B cell (primary cell): Measurements from ENCODE around the gene HACD2. TPM values are rescaled to one million over a fixed set of nuclear protein-coding genes. Genes with fewer than 3 reads are reported as not detected.

Experiments used
- ATAC-seq: fragments of 200-7000 bp; cut with Tn5 transposase; one replicate; pipeline ENCODE4 v1.10.0; 2021; ENCODE audit warnings: low read depth, mild to moderate bottlenecking, moderate number of reproducible peaks, moderate library complexity
- CTCF ChIA-PET: fragments of 350-600 bp; sonication (Branson Sonifier 250); formaldehyde crosslinking; loops from one replicate; lab custom pipeline; 2021; ENCODE audit warnings: antibody characterized with exemption, inconsistent platforms; lab: Charles Lee
- POLR2A ChIA-PET: fragments of 350-600 bp; sonication (Branson Sonifier 250); formaldehyde crosslinking; loops from one replicate; lab custom pipeline; 2021; ENCODE audit warnings: antibody characterized with exemption; lab: Charles Lee
- DNase-seq: peaks from one replicate; pipeline ENCODE4 v3.0.0; 2013
- H2AFZ ChIP-seq: 2 replicates; pipeline ENCODE4 v1.6.1; 2012; ENCODE audit warnings: mild to moderate bottlenecking, low read depth, low read length; ENCODE audit not compliant: insufficient read depth, poor library complexity, severe bottlenecking
- H3K27ac ChIP-seq, 2 donors: 1 replicate in 1 of 2; 2 replicates in 1 of 2; pipeline ENCODE4 v1.5.1; 2012 to 2013; ENCODE audit warnings: low read length in 2 of 2, mild to moderate bottlenecking in 2 of 2, moderate library complexity in 1 of 2
- H3K27me3 ChIP-seq, 4 experiments: fragments of 200-600 bp in 1 of 4; sonication (generic) in 1 of 4; replicated peaks in 1 of 4; 1 replicate in 2 of 4; 2 replicates in 2 of 4; pipeline versions ENCODE4 v1.6.1 to v1.7.0; 2013 to 2016; ENCODE audit warnings: low read length in 3 of 4, mild to moderate bottlenecking in 2 of 4, mixed read lengths in 1 of 4, moderate library complexity in 1 of 4; ENCODE audit not compliant: insufficient read depth in 4 of 4, control insufficient read depth in 3 of 4; ENCODE audit errors: control extremely low read depth in 1 of 4
- H3K36me3 ChIP-seq, 2 experiments: replicated peaks in 1 of 2; 1 replicate in 1 of 2; 2 replicates in 1 of 2; pipeline versions ENCODE4 v1.6.1 to v1.7.1; 2013; ENCODE audit warnings: low read length in 1 of 2; ENCODE audit not compliant: insufficient read depth in 2 of 2, control insufficient read depth in 1 of 2; ENCODE audit errors: control extremely low read depth in 1 of 2, extremely low read depth in 1 of 2
- H3K4me1 ChIP-seq, 2 donors: fragments of 200-600 bp in 1 of 2; sonication (generic) in 1 of 2; 1 replicate in 1 of 2; 2 replicates in 1 of 2; pipeline versions ENCODE4 v1.5.1 to v1.6.1; 2013 to 2017; ENCODE audit warnings: low read length in 2 of 2; ENCODE audit not compliant: control insufficient read depth in 2 of 2, insufficient read depth in 2 of 2
- H3K4me2 ChIP-seq: replicated peaks from 2 replicates; pipeline ENCODE3; 2012; ENCODE audit warnings: mild to moderate bottlenecking, low read depth, low read length; ENCODE audit not compliant: poor library complexity, severe bottlenecking
- H3K4me3 ChIP-seq, 5 experiments: fragments of 200-600 bp in 1 of 5; sonication (generic) in 1 of 5; 1 replicate in 3 of 5; 2 replicates in 2 of 5; pipeline versions ENCODE4 v1.5.1 to v1.7.0; 2011 to 2016; ENCODE audit warnings: low read length in 4 of 5, mild to moderate bottlenecking in 4 of 5, low read depth in 2 of 5, control low read depth in 1 of 5, moderate library complexity in 1 of 5; ENCODE audit not compliant: insufficient read depth in 1 of 5; ENCODE audit errors: control extremely low read depth in 1 of 5, extremely low read depth in 1 of 5
- H3K79me2 ChIP-seq: fragments of 200-600 bp; sonication (generic); one replicate; pipeline ENCODE4 v1.6.0; 2016; ENCODE audit warnings: low read length; ENCODE audit not compliant: control insufficient read depth, insufficient read depth
- H3K9ac ChIP-seq: fragments of 200-600 bp; sonication (generic); 2 replicates; pipeline ENCODE4 v1.6.1; 2017; ENCODE audit warnings: mild to moderate bottlenecking, low read length, moderate library complexity
- H3K9me3 ChIP-seq, 3 donors: one replicate each; pipeline versions ENCODE4 v1.6.1 to v1.7.1; 2013; ENCODE audit warnings: low read length in 2 of 3; ENCODE audit not compliant: control insufficient read depth in 2 of 3, insufficient read depth in 1 of 3; ENCODE audit errors: control extremely low read depth in 1 of 3
- H4K20me1 ChIP-seq: 2 replicates; pipeline ENCODE4 v1.6.0; 2012; ENCODE audit warnings: mild to moderate bottlenecking, low read length; ENCODE audit not compliant: insufficient read depth, control insufficient read depth, poor library complexity, severe bottlenecking
- H3K27ac Mint-ChIP-seq: one replicate; pipeline ENCODE4 v1.8.0; 2021; ENCODE audit warnings: mixed read lengths
- H3K27me3 Mint-ChIP-seq: one replicate; pipeline ENCODE4 v1.8.0; 2021; ENCODE audit warnings: mixed read lengths
- H3K4me1 Mint-ChIP-seq: one replicate; pipeline ENCODE4 v1.8.0; 2021; ENCODE audit warnings: mixed read lengths
- H3K4me3 Mint-ChIP-seq: one replicate; pipeline ENCODE4 v1.8.0; 2021; ENCODE audit warnings: mixed read lengths
- H3K9me3 Mint-ChIP-seq: one replicate; pipeline ENCODE4 v1.8.0; 2022; ENCODE audit warnings: mixed read lengths; ENCODE audit not compliant: insufficient read depth
- CTCF ChIP-seq: fragments of 200-600 bp; IDR thresholded peaks from one replicate; pipeline ENCODE4 v1.8.0; 2022; ENCODE audit warnings: antibody characterized with exemption, mild to moderate bottlenecking
- EZH2 ChIP-seq: IDR thresholded peaks from 2 replicates; pipeline ENCODE4 v1.6.1; 2012; ENCODE audit warnings: borderline replicate concordance, low read depth, mild to moderate bottlenecking, moderate library complexity, low read length; ENCODE audit not compliant: insufficient read depth, poor library complexity, severe bottlenecking
- WGBS: methylation state at CpG from one replicate; pipeline ENCODE4 v1.1.5; 2013; ENCODE audit warnings: missing lambda C conversion rate; ENCODE audit not compliant: insufficient coverage; 5-methylcytosine and 5-hydroxymethylcytosine counted together
- intact Hi-C: fragments of 100-400 bp; cut with micrococcal nuclease; formaldehyde crosslinking; loops from one replicate; pipeline ENCODE4 v1.10.0; 2022
- polyA plus RNA-seq: library from polyadenylated mRNA; depleted of rRNA; stranded (reverse); fragments of >200 nt; gene quantifications from 2 replicates; pipeline ENCODE4 v1.2.3, GENCODE V29; 2012
- total RNA-seq, 2 donors: library from RNA; stranded (reverse); fragments of 120-200 nt in 1 of 2; gene quantifications; 1 replicate in 1 of 2; 2 replicates in 1 of 2; pipeline versions ENCODE4 v1.2.3 to v1.2.4, GENCODE V29; 2013 to 2022

The HACD2 gene
- total and polyA plus RNA-seq, 2 donors (not counting 1 experiment from before 2014, with no cell fraction given), result 14.5 to 30.7 TPM

- DNase-seq (no peak), ATAC-seq (no peak)
- Histone ChIP-seq H3K27me3 (peaks cover 0 to 5% (median 0%) of the 10 kb centered on the region in 4 experiments), H3K36me3 (no peaks in the 10 kb centered on the region), H3K4me2 (no peak overlapping the region), H2AFZ (no peak overlapping the region), H3K4me1 (peaks cover 0 to 5% of the 10 kb centered on the region in 2 donors), H3K27ac (no peak overlapping the region), H3K79me2 (no peaks in the 10 kb centered on the region), H3K4me3 (no peak overlapping the region), H4K20me1 (no peaks in the 10 kb centered on the region), H3K9me3 (no peaks in the 10 kb centered on the region), H3K9ac (no peak overlapping the region)
- intact Hi-C loops, result no loop called here
- H3K27me3 Mint-ChIP-seq, result peaks cover 26% of the 10 kb centered on the region
- CTCF ChIA-PET, result interaction anchor here (1.0 kb wide), 1 partner anchor 10 kb away, joined by 3 read pairs; no protein-coding TSS in a partner anchor
- WGBS, result 97% methylated on average over 6 of the region's 10 CpGs
- H3K9me3 Mint-ChIP-seq, result no peaks in the 10 kb centered on the region
- TF ChIP-seq EZH2, result no peak
- no peak for TF ChIP-seq CTCF
- POLR2A ChIA-PET, result no interaction called here
- H3K4me3 Mint-ChIP-seq, result no peak overlapping the region
- H3K4me1 Mint-ChIP-seq, result peaks cover 2% of the 10 kb centered on the region
- no peak overlapping the region for H3K27ac Mint-ChIP-seq
Observed at GRCh38 chr3:123479891-123480290, 105.0 kb downstream of the HACD2 start.

GRCh38 chr3:123478314-123478713 lies 106.5 kb downstream of the HACD2 start:
- no peak overlapping the region for H3K27ac Mint-ChIP-seq
- H3K9me3 Mint-ChIP-seq, result no peaks in the 10 kb centered on the region
- no peak for ATAC-seq
- Histone ChIP-seq H3K4me1 (peaks cover 0 to 5% of the 10 kb centered on the region in 2 donors), H3K9me3 (peaks cover 0 to 5% (median 0%) of the 10 kb centered on the region in 3 donors), H4K20me1 (no peaks in the 10 kb centered on the region), H3K79me2 (no peaks in the 10 kb centered on the region), H3K9ac (no peak overlapping the region), H3K36me3 (no peaks in the 10 kb centered on the region), H3K4me2 (no peak overlapping the region), H3K27ac (no peak overlapping the region), H2AFZ (no peak overlapping the region), H3K27me3 (peaks cover 0 to 5% (median 0%) of the 10 kb centered on the region in 4 experiments), H3K4me3 (no peak overlapping the region)
- intact Hi-C loops, result no loop called here
- H3K27me3 Mint-ChIP-seq, result peaks cover 23% of the 10 kb centered on the region
- DNase-seq, result no peak
- peaks cover 2% of the 10 kb centered on the region for H3K4me1 Mint-ChIP-seq
- ChIA-PET POLR2A (no interaction called here), CTCF (no interaction called here)
- H3K4me3 Mint-ChIP-seq, result no peak overlapping the region
- TF ChIP-seq EZH2 (no peak), CTCF (no peak)
- WGBS, result 0% methylated on average over 1 of the region's 2 CpGs
